Activated T-cell treated with anti-CD3 and anti-CD28 coated beads, Interleukin-2, amount 50 U/mL, for 4 hours (primary cell): Measurements from ENCODE around the gene RGL4. TPM values are rescaled to one million over a fixed set of nuclear protein-coding genes. Genes with fewer than 3 reads are reported as not detected.
"Not testable (repeated sequence)": the region's sequence is repeated elsewhere in the genome, so short reads cannot be mapped to it uniquely, and the experiment has no call there.

Experiments
- ATAC-seq, 2 donors: fragments of 200-7000 bp; cut with Tn5 transposase; one replicate each; pipeline ENCODE4 v1.10.0; 2021
- DNase-seq: peaks from one replicate; pipeline ENCODE4 v3.0.0-alpha.2; 2020
- H3K27me3 Mint-ChIP-seq: one replicate; pipeline ENCODE4 v1.8.0; 2021; ENCODE audit warnings: low read depth, mixed read lengths
- H3K36me3 Mint-ChIP-seq: one replicate; pipeline ENCODE4 v1.8.0; 2022; ENCODE audit warnings: mixed read lengths; ENCODE audit not compliant: insufficient read depth
- H3K4me1 Mint-ChIP-seq: one replicate; pipeline ENCODE4 v1.8.0; 2021; ENCODE audit warnings: low read depth, mixed read lengths
- H3K4me3 Mint-ChIP-seq: one replicate; pipeline ENCODE4 v1.8.0; 2021; ENCODE audit warnings: mild to moderate bottlenecking, moderate library complexity, mixed read lengths
- H3K9me3 Mint-ChIP-seq: one replicate; pipeline ENCODE4 v1.8.0; 2021; ENCODE audit warnings: mixed read lengths
- total RNA-seq, 3 donors: library from RNA; stranded (reverse); gene quantifications; one replicate each; pipeline ENCODE4 v1.2.1, GENCODE V29; 2021

RGL4 gene
- total RNA-seq, 3 donors from 2014 or later = 3.3 to 7.4 (median 4.1) TPM

DNA sequence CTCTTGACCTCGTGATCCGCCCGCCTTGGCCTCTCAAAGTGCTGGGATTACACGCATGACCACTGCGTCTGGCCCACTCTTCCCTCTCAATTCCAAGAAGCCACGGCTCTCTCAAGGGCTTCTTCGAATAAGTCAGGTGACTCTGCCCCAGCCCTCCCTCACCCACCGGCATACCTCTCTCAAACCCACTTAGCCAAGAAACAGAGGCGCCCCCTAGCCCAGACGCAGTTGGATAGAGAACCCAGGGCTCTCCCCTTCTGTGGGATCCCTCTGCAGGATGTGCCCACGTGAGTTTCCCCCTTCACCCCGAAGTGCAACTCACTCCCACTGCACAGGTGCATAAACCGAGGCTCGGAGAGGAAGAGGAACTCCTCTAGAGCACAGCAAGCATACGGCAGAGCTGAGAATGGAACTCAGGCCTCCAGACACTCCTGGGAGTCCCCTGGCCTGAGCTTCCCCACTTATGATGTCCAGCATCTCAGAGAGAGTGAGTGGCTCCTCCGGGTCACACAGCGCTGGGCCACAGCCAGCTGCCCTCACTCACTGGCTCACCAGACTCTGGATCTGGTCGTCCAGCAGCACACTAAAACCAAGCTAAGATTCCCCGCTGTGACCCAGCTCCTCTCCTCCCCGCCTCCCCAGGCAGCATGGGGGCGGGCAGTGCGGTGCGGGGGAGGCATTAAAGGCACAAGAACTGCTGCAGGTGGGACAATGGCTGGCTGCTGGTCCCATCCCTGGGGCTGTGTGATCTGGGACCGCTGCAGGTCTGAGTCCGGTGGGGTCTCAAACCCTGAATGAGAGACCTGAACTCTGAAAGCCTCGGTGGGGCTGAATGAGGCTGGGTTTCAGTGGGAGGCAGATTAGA, 16.8 kb upstream of the RGL4 start:
- Mint-ChIP-seq H3K36me3 (peaks cover 5% of the 10 kb centered on the region), H3K4me1 (peaks cover 6% of the 10 kb centered on the region), H3K4me3 (no peak overlapping the region), H3K9me3 (no peaks in the 10 kb centered on the region), H3K27me3 (no peaks in the 10 kb centered on the region)
- DNase-seq (no peak), ATAC-seq (no peak)

DNA sequence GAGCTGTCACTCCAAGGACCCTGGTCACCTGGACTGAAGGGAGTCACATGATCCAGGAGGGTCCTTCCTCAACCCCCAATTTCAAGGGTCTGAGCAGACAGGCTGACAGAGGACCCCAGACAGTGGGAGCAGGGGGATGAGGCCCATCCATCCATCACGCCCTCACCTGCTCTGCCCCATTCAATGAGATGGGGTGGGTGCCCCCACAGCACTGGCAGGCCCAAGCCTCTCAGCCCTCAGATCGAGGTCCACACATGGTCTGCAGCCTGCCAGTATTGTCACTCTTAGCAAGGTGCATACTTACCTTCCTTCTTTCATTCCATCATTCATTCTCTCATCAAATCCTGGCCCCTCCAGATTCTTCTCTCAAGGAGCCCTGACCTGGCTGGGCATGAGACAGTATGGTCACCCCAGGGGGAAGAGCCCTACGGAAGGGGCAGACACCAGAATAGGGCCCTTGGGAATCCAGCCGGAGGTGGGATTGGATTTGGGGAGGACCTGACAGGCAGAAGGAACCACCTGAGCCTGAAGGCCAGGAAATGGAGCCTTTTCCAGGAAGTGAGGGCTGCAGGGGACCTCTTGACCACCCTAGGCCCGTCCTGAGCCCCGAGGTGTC, 15.8 kb upstream of the RGL4 start:
- not testable (repeated sequence) for H3K27me3 Mint-ChIP-seq, H3K4me3 Mint-ChIP-seq, H3K4me1 Mint-ChIP-seq, ATAC-seq, H3K36me3 Mint-ChIP-seq, H3K9me3 Mint-ChIP-seq, DNase-seq

DNA sequence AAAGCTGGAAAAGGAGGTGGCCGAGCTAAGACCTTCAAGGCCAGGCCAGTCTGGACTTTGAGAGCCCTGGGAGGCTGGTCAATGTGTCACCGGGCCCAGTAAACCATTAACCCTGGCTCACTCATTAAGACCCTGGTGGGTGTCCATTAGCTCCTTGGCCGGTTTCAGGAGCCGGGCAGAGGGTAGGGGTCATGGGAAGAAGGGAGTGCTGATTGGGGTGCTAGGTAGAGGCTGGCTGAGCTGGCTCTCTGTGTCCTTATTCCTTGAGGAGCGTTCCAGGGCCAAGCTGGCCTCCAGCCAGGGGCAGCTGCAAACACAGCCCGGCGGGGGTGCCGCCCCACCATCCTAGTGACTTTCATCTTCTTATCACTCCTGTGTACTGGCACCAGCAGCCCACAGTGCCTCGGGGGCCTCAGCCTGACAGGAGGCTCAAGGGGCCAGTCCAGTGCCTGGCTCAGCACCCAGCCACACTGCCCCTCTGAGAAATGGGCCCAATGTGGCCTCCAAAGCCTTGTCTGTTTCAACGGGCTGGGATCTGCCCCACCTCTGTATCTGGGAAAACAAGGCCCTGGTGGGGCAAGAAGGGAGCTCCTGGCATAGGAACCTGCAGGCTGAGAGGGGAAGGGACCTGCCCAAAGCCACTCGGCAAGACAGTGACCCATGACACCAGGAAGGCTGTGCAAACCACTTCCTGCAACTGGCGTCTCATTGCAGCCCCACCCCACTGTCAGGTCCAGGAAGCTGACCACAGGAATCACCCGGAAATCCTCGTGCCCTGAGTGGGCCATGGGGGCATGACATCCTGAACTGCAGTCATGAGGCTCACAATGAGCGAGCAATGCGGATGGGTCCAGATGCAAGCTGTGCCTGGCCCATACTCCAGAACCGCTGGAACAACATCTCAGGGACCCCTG, 15.1 kb upstream of the RGL4 start:
- H3K4me1 Mint-ChIP-seq = peaks cover 6% of the 10 kb centered on the region
- H3K4me3 Mint-ChIP-seq = no peak overlapping the region
- H3K9me3 Mint-ChIP-seq = no peaks in the 10 kb centered on the region
- peaks cover 4% of the 10 kb centered on the region for H3K36me3 Mint-ChIP-seq
- DNase-seq = no peak
- no peaks in the 10 kb centered on the region for H3K27me3 Mint-ChIP-seq
- ATAC-seq = no peak

DNA sequence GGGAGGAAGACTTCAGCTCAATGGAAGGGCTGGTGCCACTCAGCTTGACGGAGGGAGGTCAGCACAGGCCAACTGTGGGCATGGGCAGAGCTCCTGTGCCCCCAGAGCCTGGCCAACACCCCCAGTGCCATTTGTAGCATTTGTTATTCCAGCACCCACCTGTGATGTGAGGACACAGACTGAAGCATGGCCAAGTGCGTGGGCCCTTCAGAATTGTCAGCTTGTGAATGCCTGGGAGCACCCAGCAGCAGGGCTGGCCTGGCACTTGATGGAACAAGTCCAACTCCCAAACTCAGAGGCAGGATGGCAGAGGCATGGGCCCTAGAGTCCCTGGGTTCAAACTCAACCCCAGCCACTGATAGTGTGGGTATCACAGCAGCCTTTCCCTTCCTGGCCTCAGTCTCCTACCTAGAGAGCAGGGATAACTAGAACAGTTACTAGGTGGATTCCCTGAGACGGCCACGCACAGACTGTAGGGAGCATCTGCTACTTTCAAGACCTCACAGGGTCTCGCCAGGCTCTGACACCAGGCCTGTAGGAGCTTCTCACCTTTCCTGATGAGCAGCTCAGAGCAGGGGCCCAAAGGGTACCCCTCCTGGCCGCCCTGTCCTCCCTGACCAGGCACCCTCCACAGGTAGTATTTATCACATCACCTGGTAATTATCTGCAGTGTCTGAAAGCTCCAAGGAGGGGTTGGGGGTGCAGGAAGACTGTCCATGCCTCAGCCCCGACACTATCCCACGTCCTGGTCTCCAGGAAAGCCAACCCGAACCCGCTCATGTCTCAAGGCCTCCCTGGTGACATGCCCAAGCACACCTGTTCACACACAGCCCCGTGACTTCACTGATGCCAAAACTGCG, 13.7 kb upstream of the RGL4 start:
- ATAC-seq, H3K27me3 Mint-ChIP-seq, H3K4me3 Mint-ChIP-seq, DNase-seq, H3K9me3 Mint-ChIP-seq, H3K36me3 Mint-ChIP-seq, H3K4me1 Mint-ChIP-seq: not testable (repeated sequence)

DNA sequence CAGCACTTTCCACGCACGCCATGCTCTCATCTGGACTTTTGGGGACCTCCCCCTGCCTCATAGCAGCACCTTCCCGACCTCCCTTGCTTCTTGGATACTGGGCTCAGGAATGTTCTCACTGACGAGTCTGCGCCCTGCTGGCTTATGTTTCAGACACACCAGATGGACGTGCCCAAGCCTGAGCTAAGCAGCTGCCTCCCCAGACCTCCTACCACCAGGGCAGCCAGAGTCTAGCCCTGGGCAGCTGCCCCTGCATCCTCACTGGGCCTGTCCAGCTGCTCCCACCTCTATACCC, 13.2 kb upstream of the RGL4 start:
- Mint-ChIP-seq H3K4me1 (peaks cover 6% of the 10 kb centered on the region), H3K9me3 (no peaks in the 10 kb centered on the region), H3K4me3 (no peak overlapping the region), H3K27me3 (no peaks in the 10 kb centered on the region), H3K36me3 (peaks cover 7% of the 10 kb centered on the region)
- ATAC-seq (no peak), DNase-seq (no peak)

DNA sequence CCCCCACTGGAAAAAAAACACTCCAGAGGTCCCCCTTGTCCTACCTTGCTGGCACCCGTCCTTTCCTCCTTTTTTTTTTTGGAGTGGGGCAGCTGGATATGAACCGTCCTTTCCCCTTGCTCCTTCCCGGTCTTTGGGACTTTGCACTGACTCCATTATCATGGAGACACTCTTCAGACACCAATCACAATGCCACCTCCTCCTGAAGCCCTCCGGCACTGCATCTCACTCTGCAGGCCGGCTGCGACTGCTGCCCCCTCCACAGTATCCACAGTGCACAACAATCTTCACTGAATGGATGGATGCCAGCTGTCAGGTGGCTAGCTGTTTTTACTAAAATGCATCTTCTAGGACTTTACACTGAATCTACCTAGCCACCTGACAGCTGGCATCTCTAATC, 12.7 kb upstream of the RGL4 start:
- Mint-ChIP-seq H3K9me3 (no peaks in the 10 kb centered on the region), H3K4me3 (no peak overlapping the region), H3K36me3 (peaks cover 7% of the 10 kb centered on the region), H3K27me3 (no peaks in the 10 kb centered on the region), H3K4me1 (peaks cover 6% of the 10 kb centered on the region)
- no peak for ATAC-seq
- DNase-seq = no peak

DNA sequence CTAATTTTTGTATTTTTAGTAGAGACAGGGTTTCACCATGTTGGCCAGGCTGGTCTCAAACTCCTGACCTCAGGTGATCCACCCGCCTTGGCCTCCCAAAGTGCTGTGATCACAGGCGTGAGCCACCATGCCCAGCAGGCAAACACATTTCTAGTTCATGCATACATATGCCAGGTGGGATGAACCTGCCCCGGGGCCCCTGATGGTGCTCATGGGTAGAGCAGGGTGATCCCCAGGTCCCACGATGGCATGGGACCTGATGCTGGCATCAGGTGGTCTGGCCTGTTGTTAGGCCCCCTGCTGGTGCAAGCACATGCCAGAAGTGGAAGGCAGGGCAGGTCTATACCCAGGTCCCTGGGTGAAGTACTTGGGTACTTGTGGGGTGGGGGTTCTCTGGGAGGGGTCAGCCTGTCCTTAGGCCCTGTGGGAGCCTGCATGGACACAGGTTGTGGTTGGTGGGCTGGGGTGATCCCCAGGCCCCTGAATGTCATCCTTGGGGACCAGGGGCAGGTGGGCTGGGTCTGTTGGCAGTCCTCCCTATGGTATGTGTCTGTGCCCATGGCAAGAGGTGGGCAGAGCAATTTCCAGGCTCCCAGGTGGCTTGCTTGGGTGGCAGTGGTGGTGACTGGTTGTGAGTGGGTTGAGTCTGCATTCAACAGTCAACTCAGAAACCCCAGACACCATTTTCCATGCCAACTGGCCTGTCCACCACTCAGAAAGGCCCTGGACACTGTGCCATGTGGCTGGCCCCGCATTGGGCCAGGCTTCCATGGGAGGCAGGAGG, 9.6 kb upstream of the RGL4 start:
- DNase-seq (no peak), ATAC-seq (no peak)
- Mint-ChIP-seq H3K4me1 (no peaks in the 10 kb centered on the region), H3K27me3 (no peaks in the 10 kb centered on the region), H3K4me3 (peak overlapping the region; percentile 11), H3K9me3 (no peaks in the 10 kb centered on the region), H3K36me3 (peaks cover 7% of the 10 kb centered on the region)

DNA sequence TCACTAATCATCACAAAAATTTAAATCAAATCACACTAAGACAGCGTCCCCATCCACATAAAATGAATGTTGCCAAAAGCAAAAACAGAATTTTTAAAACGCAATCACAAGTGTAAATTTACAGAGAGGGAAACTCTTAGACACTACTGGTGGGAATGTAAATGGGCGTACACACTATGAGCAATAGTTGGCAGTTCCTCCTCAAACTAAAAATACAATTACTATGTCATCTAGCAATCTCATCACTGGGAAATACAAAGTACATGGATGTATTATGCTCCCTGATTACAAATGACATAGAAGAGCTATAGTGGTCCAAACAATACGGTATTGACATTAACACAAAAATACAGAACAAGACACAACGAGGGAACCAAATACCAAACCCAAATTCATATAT, 8.7 kb upstream of the RGL4 start:
- no peaks in the 10 kb centered on the region for H3K27me3 Mint-ChIP-seq
- H3K4me1 Mint-ChIP-seq = no peaks in the 10 kb centered on the region

DNA sequence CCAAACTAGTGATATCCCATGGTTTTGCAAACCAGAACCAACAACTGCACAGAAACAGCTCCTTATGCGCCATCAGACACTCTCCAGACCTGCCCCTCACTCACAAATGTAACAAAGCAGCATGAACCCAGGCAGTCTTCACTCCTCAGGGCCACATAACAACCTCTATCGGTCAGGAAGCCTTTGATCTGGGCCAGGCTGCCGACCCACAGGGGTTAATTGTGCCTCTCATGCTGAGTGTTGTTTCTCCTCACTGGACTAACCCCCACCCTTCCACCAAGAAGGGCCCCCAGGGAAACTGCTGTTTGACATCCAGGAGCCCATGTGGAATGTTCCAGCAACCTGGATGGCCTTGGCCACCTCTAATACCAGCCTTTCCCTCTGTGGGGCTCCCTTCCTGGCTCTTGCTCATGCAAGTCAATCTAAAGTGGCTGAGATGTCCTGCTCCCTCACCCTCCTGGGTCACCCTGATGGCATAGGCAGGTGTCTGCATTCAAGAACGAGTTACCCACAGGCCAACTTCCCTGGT, 7.9 kb upstream of the RGL4 start:
- no peaks in the 10 kb centered on the region for H3K27me3 Mint-ChIP-seq
- no peaks in the 10 kb centered on the region for H3K9me3 Mint-ChIP-seq
- DNase-seq (no peak), ATAC-seq (no peak)
- H3K4me1 Mint-ChIP-seq = no peaks in the 10 kb centered on the region
- H3K4me3 Mint-ChIP-seq = no peak overlapping the region
- H3K36me3 Mint-ChIP-seq = peaks cover 7% of the 10 kb centered on the region

More for the DNA sequence above, 8.7 kb upstream of the RGL4 start:
- Mint-ChIP-seq H3K4me3 (no peak overlapping the region), H3K9me3 (no peaks in the 10 kb centered on the region), H3K36me3 (peaks cover 7% of the 10 kb centered on the region)
- DNase-seq (no peak), ATAC-seq (no peak)

DNA sequence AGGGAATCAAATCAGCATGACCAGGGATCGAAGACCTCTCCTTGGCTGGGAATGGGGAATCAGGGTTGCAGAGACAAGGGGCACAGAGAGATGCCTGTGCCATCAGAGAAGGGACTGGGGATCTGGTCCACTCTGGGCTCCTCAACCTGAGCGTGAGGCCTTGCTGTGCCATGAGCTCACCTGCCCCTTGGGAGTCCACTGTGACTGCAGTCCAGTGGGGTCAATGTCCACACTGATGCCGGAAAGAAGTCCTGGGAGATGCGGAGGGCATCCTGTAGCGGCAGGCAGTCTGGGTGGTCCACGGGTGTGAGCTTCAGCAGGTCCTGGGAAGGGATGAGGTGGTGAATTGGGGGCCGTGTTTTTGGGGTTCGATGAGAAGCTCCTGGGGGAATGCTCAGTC, 7.3 kb upstream of the RGL4 start:
- H3K9me3 Mint-ChIP-seq = no peaks in the 10 kb centered on the region
- no peak for DNase-seq
- ATAC-seq = no peak
- no peaks in the 10 kb centered on the region for H3K4me1 Mint-ChIP-seq
- H3K36me3 Mint-ChIP-seq = peaks cover 5% of the 10 kb centered on the region
- H3K4me3 Mint-ChIP-seq = no peak overlapping the region
- no peaks in the 10 kb centered on the region for H3K27me3 Mint-ChIP-seq

DNA sequence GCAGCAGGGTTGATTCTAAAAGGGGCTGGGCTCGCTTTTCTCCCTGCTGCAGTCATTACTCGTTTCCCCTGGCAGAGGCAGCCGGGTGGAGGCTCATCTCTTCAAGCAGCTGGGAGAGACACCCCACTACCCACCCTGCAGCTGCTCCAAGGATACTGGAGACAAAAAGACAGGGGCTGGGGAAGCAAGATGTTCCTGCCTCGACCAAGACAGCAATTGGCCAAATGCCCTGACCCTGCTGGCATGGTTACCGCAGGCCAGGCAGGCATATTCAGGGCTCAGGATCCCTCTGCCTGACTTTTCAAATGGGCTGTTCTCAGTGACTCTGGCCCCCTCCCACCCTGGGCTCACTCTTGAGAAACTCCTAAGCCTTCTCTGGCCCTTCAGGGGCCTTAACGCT, 6.8 kb upstream of the RGL4 start:
- H3K27me3 Mint-ChIP-seq = no peaks in the 10 kb centered on the region
- ATAC-seq (no peak), DNase-seq (no peak)
- H3K9me3 Mint-ChIP-seq = no peaks in the 10 kb centered on the region
- H3K36me3 Mint-ChIP-seq = peaks cover 4% of the 10 kb centered on the region
- H3K4me1 Mint-ChIP-seq = no peaks in the 10 kb centered on the region
- no peak overlapping the region for H3K4me3 Mint-ChIP-seq

DNA sequence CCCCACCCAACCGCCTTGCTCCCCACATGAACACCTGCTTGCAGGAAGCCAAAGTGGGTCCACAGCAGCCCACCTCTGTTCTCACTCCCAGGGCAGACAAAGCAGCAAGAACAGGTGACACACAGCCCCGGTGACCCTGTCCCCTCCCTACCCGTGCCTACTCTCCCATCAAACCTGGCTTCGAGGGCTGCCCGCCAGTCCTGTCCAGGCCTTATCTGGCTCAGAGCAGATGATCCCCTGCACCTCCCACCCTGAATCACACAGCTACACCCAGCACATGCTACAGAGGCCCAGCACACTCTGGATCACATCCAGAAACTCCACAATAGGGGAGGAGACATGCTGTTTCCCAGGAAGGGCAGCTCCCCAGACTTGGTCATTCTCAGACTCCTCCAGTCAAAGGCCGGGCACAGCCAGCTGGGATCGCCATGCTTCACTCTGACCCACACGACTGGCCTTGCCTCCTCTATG, 6.2 kb upstream of the RGL4 start:
- Mint-ChIP-seq H3K4me1 (no peaks in the 10 kb centered on the region), H3K4me3 (no peak overlapping the region), H3K36me3 (peaks cover 3% of the 10 kb centered on the region), H3K27me3 (no peaks in the 10 kb centered on the region), H3K9me3 (no peaks in the 10 kb centered on the region)
- DNase-seq = no peak
- no peak for ATAC-seq

DNA sequence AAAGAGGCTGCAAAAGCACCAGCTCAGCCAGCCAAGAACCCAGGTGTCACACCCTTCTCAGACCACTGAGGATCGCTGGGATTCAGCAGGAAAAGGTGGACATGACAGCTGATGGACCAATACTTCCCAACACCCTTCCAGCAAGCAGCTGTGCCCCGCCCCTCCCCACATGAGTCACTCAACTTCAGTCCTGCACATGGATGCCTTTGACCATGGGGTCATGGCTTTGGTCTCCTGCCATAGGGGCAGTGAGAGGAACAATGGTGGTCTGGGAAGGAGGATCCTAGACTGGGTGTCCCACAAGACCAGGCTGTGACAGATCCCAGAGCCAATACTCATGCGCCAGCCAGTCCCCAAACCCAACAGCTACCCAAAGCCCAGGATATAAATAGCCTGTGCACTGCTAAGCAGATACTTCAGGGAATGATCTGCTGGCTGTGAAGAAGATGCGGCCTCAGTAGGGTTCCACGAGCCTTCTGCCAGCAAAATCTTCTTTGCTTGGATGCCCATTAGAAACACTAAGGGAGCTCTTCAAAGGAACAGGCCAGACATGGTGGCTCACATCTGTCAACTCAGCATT, 5.5 kb upstream of the RGL4 start:
- Mint-ChIP-seq H3K36me3 (peaks cover 7% of the 10 kb centered on the region), H3K4me1 (no peaks in the 10 kb centered on the region), H3K4me3 (no peak overlapping the region), H3K9me3 (no peaks in the 10 kb centered on the region), H3K27me3 (no peaks in the 10 kb centered on the region)
- no peak for ATAC-seq
- DNase-seq = no peak
